ENCODE data around the gene KRT7. TPM values are rescaled to one million over a fixed set of nuclear protein-coding genes. Genes with fewer than 3 reads are reported as not detected.

KRT7 gene
- total RNA-seq, 1 donor from 2014 or later, result 11.6 TPM

GRCh38 chr12:52266514-52266913, 33.5 kb downstream of the KRT7 start:
- Mint-ChIP-seq H3K4me1 (ENCODE audit: low read depth) (no peaks in the 10 kb centered on the region), H3K9me3 (ENCODE audit: low read depth) (peaks cover 8% of the 10 kb centered on the region), H3K27me3 (peaks cover 33% of the 10 kb centered on the region), H3K36me3 (ENCODE audit: insufficient read depth) (no peaks in the 10 kb centered on the region), H3K27ac (no peak overlapping the region), H3K4me3 (ENCODE audit: low read depth) (no peak overlapping the region)
- no peak for TF ChIP-seq CTCF (IDR thresholded peaks at IDR 0.05; ENCODE audit: unreplicated experiment)
- DNase-seq (ENCODE audit: low spot score, unreplicated experiment), result no peak

- H3K27ac Mint-ChIP-seq, result no peak overlapping the region
- H3K9me3 Mint-ChIP-seq (ENCODE audit: low read depth), result peaks cover 4% of the 10 kb centered on the region
- DNase-seq (ENCODE audit: low spot score, unreplicated experiment), result no peak
- H3K27me3 Mint-ChIP-seq, result peaks cover 32% of the 10 kb centered on the region
- no peak overlapping the region for H3K4me3 Mint-ChIP-seq (ENCODE audit: low read depth)
- H3K36me3 Mint-ChIP-seq (ENCODE audit: insufficient read depth), result no peaks in the 10 kb centered on the region
- H3K4me1 Mint-ChIP-seq (ENCODE audit: low read depth), result no peaks in the 10 kb centered on the region
- TF ChIP-seq CTCF (IDR thresholded peaks at IDR 0.05; ENCODE audit: unreplicated experiment), result no peak
Observed at GRCh38 chr12:52267266-52267665, 34.2 kb downstream of the KRT7 start.

- Mint-ChIP-seq H3K4me1 (ENCODE audit: low read depth) (no peaks in the 10 kb centered on the region), H3K9me3 (ENCODE audit: low read depth) (peaks cover 3% of the 10 kb centered on the region), H3K27me3 (peaks cover 32% of the 10 kb centered on the region), H3K4me3 (ENCODE audit: low read depth) (no peak overlapping the region), H3K27ac (no peak overlapping the region), H3K36me3 (ENCODE audit: insufficient read depth) (no peaks in the 10 kb centered on the region)
- DNase-seq (ENCODE audit: low spot score, unreplicated experiment), result no peak
- TF ChIP-seq CTCF (IDR thresholded peaks at IDR 0.05; ENCODE audit: unreplicated experiment), result no peak
Observed at GRCh38 chr12:52267699-52268098, 34.7 kb downstream of the KRT7 start.

GRCh38 chr12:52268212-52268611, 35.2 kb downstream of the KRT7 start:
- Mint-ChIP-seq H3K4me3 (ENCODE audit: low read depth) (no peak overlapping the region), H3K36me3 (ENCODE audit: insufficient read depth) (no peaks in the 10 kb centered on the region), H3K9me3 (ENCODE audit: low read depth) (no peaks in the 10 kb centered on the region), H3K27ac (no peak overlapping the region), H3K4me1 (ENCODE audit: low read depth) (no peaks in the 10 kb centered on the region), H3K27me3 (peaks cover 35% of the 10 kb centered on the region)
- DNase-seq (ENCODE audit: low spot score, unreplicated experiment), result no peak
- TF ChIP-seq CTCF (IDR thresholded peaks at IDR 0.05; ENCODE audit: unreplicated experiment), result no peak

GRCh38 chr12:52270541-52271070, 37.6 kb downstream of the KRT7 start:
- TF ChIP-seq CTCF (IDR thresholded peaks at IDR 0.05; ENCODE audit: unreplicated experiment), result no peak
- Mint-ChIP-seq H3K27me3 (peaks cover 48% of the 10 kb centered on the region), H3K27ac (no peak overlapping the region), H3K4me3 (ENCODE audit: low read depth) (no peak overlapping the region), H3K36me3 (ENCODE audit: insufficient read depth) (no peaks in the 10 kb centered on the region), H3K9me3 (ENCODE audit: low read depth) (no peaks in the 10 kb centered on the region), H3K4me1 (ENCODE audit: low read depth) (no peaks in the 10 kb centered on the region)
- DNase-seq (ENCODE audit: low spot score, unreplicated experiment), result no peak

Data from progenitor cell of endocrine pancreas (in vitro differentiated cells).